Small intestine (tissue), 7 donors: Measurements from ENCODE around the gene ZNF254. TPM values are rescaled to one million over a fixed set of nuclear protein-coding genes. Genes with fewer than 3 reads are reported as not detected.

Experiments used
- DNase-seq, 2 donors: peaks; one replicate each; pipeline versions ENCODE4 v3.0.0 to v3.0.0-alpha.2; 2013
- FAIRE-seq: peaks from 2 replicates; lab custom pipeline; 2012; peaks lifted over from hg19 to GRCh38; lab: Jason Lieb, UNC
- H3K27ac ChIP-seq, 3 donors: one replicate each; pipeline ENCODE4 v1.5.1; 2013; ENCODE audit warnings: low read length in 2 of 3, mild to moderate bottlenecking in 2 of 3, control low read depth in 1 of 3, inconsistent platforms in 1 of 3, low read depth in 1 of 3, moderate library complexity in 1 of 3
- H3K27me3 ChIP-seq, 3 donors: one replicate each; pipeline ENCODE4 v1.6.1; 2013; ENCODE audit warnings: low read length in 3 of 3, inconsistent platforms in 1 of 3; ENCODE audit not compliant: control insufficient read depth in 3 of 3, insufficient read depth in 3 of 3
- H3K36me3 ChIP-seq, 3 donors: one replicate each; pipeline ENCODE4 v1.6.1; 2013; ENCODE audit warnings: low read length in 3 of 3, inconsistent platforms in 1 of 3, low read depth in 1 of 3, mild to moderate bottlenecking in 1 of 3, moderate library complexity in 1 of 3; ENCODE audit not compliant: control insufficient read depth in 3 of 3, insufficient read depth in 2 of 3
- H3K4me1 ChIP-seq, 3 donors: one replicate each; pipeline ENCODE4 v1.6.1; 2013; ENCODE audit warnings: low read length in 2 of 3, inconsistent platforms in 1 of 3, low read depth in 1 of 3, mild to moderate bottlenecking in 1 of 3, moderate library complexity in 1 of 3; ENCODE audit not compliant: control insufficient read depth in 3 of 3, insufficient read depth in 2 of 3
- H3K4me3 ChIP-seq, 3 donors: one replicate each; pipeline ENCODE4 v1.5.1; 2013; ENCODE audit warnings: low read length in 3 of 3, control low read depth in 1 of 3, inconsistent platforms in 1 of 3, low read depth in 1 of 3, mild to moderate bottlenecking in 1 of 3, moderate library complexity in 1 of 3
- H3K9me3 ChIP-seq, 2 donors: one replicate each; pipeline ENCODE4 v1.6.1; 2013; ENCODE audit warnings: low read depth in 1 of 2, low read length in 1 of 2; ENCODE audit not compliant: control insufficient read depth in 2 of 2, insufficient read depth in 1 of 2
- WGBS, 3 donors: extraction: QIAGEN DNeasy Blood & Tissue Kit; methylation state at CpG; one replicate each; pipeline ENCODE4 v1.1.7; 2013; 5-methylcytosine and 5-hydroxymethylcytosine counted together
- polyA plus RNA-seq, 4 donors: library from polyadenylated mRNA; stranded (reverse) in 3 of 4; unstranded in 1 of 4; fragments of 200-250 nt in 3 of 4; fragments of 120-200 nt in 1 of 4; gene quantifications; one replicate each; pipeline versions ENCODE4 v1.2.1 to v1.2.3, GENCODE V29; 2013
- donor health status: healthy with polysubstance abuse.
- donor health status: control.
- donor health status: control.
- donor health status: Bipolar disorder and iron deficiency.
- donor health status: healthy.

Gene ZNF254
- polyA plus RNA-seq, 4 donors: 1.1 to 20.6 (median 4.7) TPM

- Histone ChIP-seq H3K9me3 (no peaks in the 10 kb centered on the region), H3K4me1 (peaks cover 0 to 2% (median 0%) of the 10 kb centered on the region in 3 donors), H3K4me3 (no peak overlapping the region), H3K27me3 (no peaks in the 10 kb centered on the region), H3K27ac (peak overlapping the region in 1 of 3 donors; percentile 66), H3K36me3 (peaks cover 3 to 31% (median 14%) of the 10 kb centered on the region in 3 donors)
- 92 to 98% (median 94%) methylated on average over 4 of the region's 4 CpGs for WGBS, 3 donors
- FAIRE-seq (no peak), DNase-seq (no peak)
These were observed 33.4 kb upstream of the ZNF254 start for GRCh38 chr19:24053601-24054000.

GRCh38 chr19:24054044-24054935 is 32.7 kb upstream of the ZNF254 start:
- 44 to 66% (median 59%) methylated on average over 5 of the region's 5 CpGs for WGBS, 3 donors
- DNase-seq (peak in 1 of 2 donors; percentile 74), FAIRE-seq (no peak)
- Histone ChIP-seq H3K4me3 (no peak overlapping the region), H3K9me3 (no peaks in the 10 kb centered on the region), H3K27me3 (no peaks in the 10 kb centered on the region), H3K36me3 (peaks cover 4 to 33% (median 13%) of the 10 kb centered on the region in 3 donors), H3K4me1 (peaks cover 0 to 2% (median 0%) of the 10 kb centered on the region in 3 donors), H3K27ac (peak overlapping the region in 1 of 3 donors; percentile 66)

GRCh38 chr19:24055548-24055947 is 31.4 kb upstream of the ZNF254 start:
- Histone ChIP-seq H3K36me3 (peaks cover 2 to 23% (median 5%) of the 10 kb centered on the region in 3 donors), H3K9me3 (no peaks in the 10 kb centered on the region), H3K4me1 (peaks cover 0 to 2% (median 0%) of the 10 kb centered on the region in 3 donors), H3K27me3 (no peaks in the 10 kb centered on the region), H3K4me3 (no peak overlapping the region), H3K27ac (no peak overlapping the region)
- 86 to 98% (median 92%) methylated on average over 3 of the region's 3 CpGs for WGBS, 3 donors
- DNase-seq: no peak
- FAIRE-seq: no peak

GRCh38 chr19:24057144-24057543 is 29.8 kb upstream of the ZNF254 start:
- WGBS, 3 donors: 76 to 94% (median 86%) methylated on average over 5 of the region's 5 CpGs
- H3K36me3 ChIP-seq: peaks cover 0 to 12% (median 2%) of the 10 kb centered on the region in 3 donors
- no peak overlapping the region for H3K4me3 ChIP-seq
- H3K27ac ChIP-seq: no peak overlapping the region
- FAIRE-seq (no peak), DNase-seq (no peak)
- no peaks in the 10 kb centered on the region for H3K27me3 ChIP-seq
- no peaks in the 10 kb centered on the region for H3K9me3 ChIP-seq
- H3K4me1 ChIP-seq: peaks cover 0 to 2% (median 0%) of the 10 kb centered on the region in 3 donors

- Histone ChIP-seq H3K27me3 (no peaks in the 10 kb centered on the region), H3K9me3 (no peaks in the 10 kb centered on the region), H3K4me3 (no peak overlapping the region), H3K36me3 (peaks cover 0 to 9% (median 2%) of the 10 kb centered on the region in 3 donors), H3K27ac (no peak overlapping the region), H3K4me1 (no peaks in the 10 kb centered on the region)
- DNase-seq: no peak
- no peak for FAIRE-seq
- 78 to 96% (median 95%) methylated on average over 2 of the region's 2 CpGs for WGBS, 3 donors
These were observed 27.3 kb upstream of the ZNF254 start for GRCh38 chr19:24059563-24060295.

GRCh38 chr19:24060687-24061356 is 26.2 kb upstream of the ZNF254 start:
- H3K36me3 ChIP-seq: peaks cover 0 to 9% (median 2%) of the 10 kb centered on the region in 3 donors
- no peak for FAIRE-seq
- 74 to 90% (median 88%) methylated on average over 2 of the region's 2 CpGs for WGBS, 3 donors

GRCh38 chr19:24062190-24062589 is 24.8 kb upstream of the ZNF254 start:
- no peaks in the 10 kb centered on the region for H3K27me3 ChIP-seq
- no peaks in the 10 kb centered on the region for H3K4me1 ChIP-seq
- H3K36me3 ChIP-seq: peaks cover 0 to 6% (median 2%) of the 10 kb centered on the region in 3 donors
- FAIRE-seq (no peak), DNase-seq (no peak)
- H3K4me3 ChIP-seq: no peak overlapping the region
- H3K27ac ChIP-seq: no peak overlapping the region
- H3K9me3 ChIP-seq: no peaks in the 10 kb centered on the region

More at GRCh38 chr19:24060687-24061356, 26.2 kb upstream of the ZNF254 start:
- no peak overlapping the region for H3K4me3 ChIP-seq
- no peaks in the 10 kb centered on the region for H3K9me3 ChIP-seq
- H3K27me3 ChIP-seq: no peaks in the 10 kb centered on the region
- H3K27ac ChIP-seq: no peak overlapping the region
- DNase-seq: no peak
- H3K4me1 ChIP-seq: no peaks in the 10 kb centered on the region

GRCh38 chr19:24063295-24063694 is 23.7 kb upstream of the ZNF254 start:
- Histone ChIP-seq H3K27ac (no peak overlapping the region), H3K4me3 (no peak overlapping the region), H3K27me3 (no peaks in the 10 kb centered on the region), H3K9me3 (no peaks in the 10 kb centered on the region), H3K4me1 (no peaks in the 10 kb centered on the region), H3K36me3 (peaks cover 0 to 12% (median 2%) of the 10 kb centered on the region in 3 donors)
- FAIRE-seq (no peak), DNase-seq (peak in 1 of 2 donors; percentile 32)
- 93 to 97% (median 96%) methylated on average over 5 of the region's 5 CpGs for WGBS, 3 donors
